Neural progenitor cell (in vitro differentiated cells): ENCODE measurements around the gene GCN1. TPM values are rescaled to one million over a fixed set of nuclear protein-coding genes. Genes with fewer than 3 reads are reported as not detected.
"Not testable (repeated sequence)": the region's sequence is repeated elsewhere in the genome, so short reads cannot be mapped to it uniquely, and the experiment has no call there.

Source experiments
- DNase-seq: peaks from one replicate; pipeline ENCODE4 v3.0.0-alpha.2; 2016; ENCODE audit warnings: low spot score
- H2AFZ ChIP-seq: fragments of 200-600 bp; sonication (generic); replicated peaks from 2 replicates; pipeline ENCODE4 v1.6.1; 2016; ENCODE audit warnings: antibody characterized with exemption
- H3F3A ChIP-seq: fragments of 200-600 bp; sonication (generic); 2 replicates; pipeline ENCODE4 v1.6.1; 2016; ENCODE audit warnings: antibody characterized with exemption, low read depth
- H3K27ac ChIP-seq: fragments of 200-600 bp; sonication (generic); 2 replicates; pipeline ENCODE4 v1.5.1; 2016; ENCODE audit warnings: mild to moderate bottlenecking
- H3K27me3 ChIP-seq: fragments of 200-600 bp; sonication (generic); 2 replicates; pipeline ENCODE4 v1.6.1; 2016; ENCODE audit warnings: mild to moderate bottlenecking, moderate library complexity
- H3K36me3 ChIP-seq: fragments of 200-600 bp; sonication (generic); 2 replicates; pipeline ENCODE4 v1.5.1; 2016
- H3K4me1 ChIP-seq: fragments of 200-600 bp; sonication (generic); 2 replicates; pipeline ENCODE4 v1.6.1; 2016; ENCODE audit warnings: mixed run types
- H3K4me2 ChIP-seq: fragments of 200-600 bp; sonication (generic); 2 replicates; pipeline ENCODE4 v1.6.1; 2016
- H3K4me3 ChIP-seq: fragments of 200-600 bp; sonication (generic); 2 replicates; pipeline ENCODE4 v1.5.1; 2016
- H3K79me2 ChIP-seq: fragments of 200-600 bp; sonication (generic); 2 replicates; pipeline ENCODE4 v1.6.1; 2016; ENCODE audit warnings: low read depth
- H3K9ac ChIP-seq: fragments of 200-600 bp; sonication (generic); 2 replicates; pipeline ENCODE4 v1.6.1; 2016
- H3K9me3 ChIP-seq: fragments of 200-600 bp; sonication (generic); 2 replicates; pipeline ENCODE4 v1.5.1; 2016; ENCODE audit warnings: low read depth
- H4K20me1 ChIP-seq: fragments of 200-600 bp; sonication (generic); 2 replicates; pipeline ENCODE4 v1.6.1; 2016; ENCODE audit warnings: low read depth
- H3K27ac Mint-ChIP-seq: 3 replicates; pipeline ENCODE4 v1.8.0; 2021; ENCODE audit warnings: mixed read lengths
- H3K27me3 Mint-ChIP-seq: 2 replicates; pipeline ENCODE4 v1.8.0; 2022; ENCODE audit warnings: low read depth, mild to moderate bottlenecking, inconsistent platforms, moderate library complexity, mixed read lengths; ENCODE audit not compliant: insufficient read depth
- H3K36me3 Mint-ChIP-seq: 3 replicates; pipeline ENCODE4 v1.8.0; 2021; ENCODE audit warnings: mixed read lengths
- H3K4me1 Mint-ChIP-seq: 3 replicates; pipeline ENCODE4 v1.8.0; 2021; ENCODE audit warnings: mixed read lengths
- H3K4me3 Mint-ChIP-seq: 3 replicates; pipeline ENCODE4 v1.8.0; 2021; ENCODE audit warnings: mild to moderate bottlenecking, moderate library complexity, mixed read lengths
- H3K9me3 Mint-ChIP-seq: 3 replicates; pipeline ENCODE4 v1.8.0; 2020; ENCODE audit warnings: mixed read lengths
- EZH2 ChIP-seq: fragments of 200-600 bp; sonication (generic); IDR thresholded peaks from 2 replicates; pipeline ENCODE4 v1.6.1; 2017; ENCODE audit warnings: antibody characterized with exemption, mild to moderate bottlenecking, moderate library complexity
- EZH2phosphoT487 ChIP-seq: fragments of 200-600 bp; sonication (generic); IDR thresholded peaks from 2 replicates; pipeline ENCODE4 v1.6.1; 2017; ENCODE audit warnings: antibody characterized with exemption
- total RNA-seq: library from RNA; depleted of rRNA; stranded (reverse); fragments of >200 nt; gene quantifications from 2 replicates; pipeline ENCODE4 v1.2.3, GENCODE V29; 2015; ENCODE audit warnings: low replicate concordance
- TF ChIP-seq, protein P1 (sequence below): fragments of 200-600 bp; sonication (generic); IDR thresholded peaks from 2 replicates; pipeline ENCODE4 v1.5.1; 2017; ENCODE audit warnings: antibody characterized with exemption, mild to moderate bottlenecking

GCN1 gene
- total RNA-seq, 1 donor from 2014 or later, result 60.9 TPM

DNA sequence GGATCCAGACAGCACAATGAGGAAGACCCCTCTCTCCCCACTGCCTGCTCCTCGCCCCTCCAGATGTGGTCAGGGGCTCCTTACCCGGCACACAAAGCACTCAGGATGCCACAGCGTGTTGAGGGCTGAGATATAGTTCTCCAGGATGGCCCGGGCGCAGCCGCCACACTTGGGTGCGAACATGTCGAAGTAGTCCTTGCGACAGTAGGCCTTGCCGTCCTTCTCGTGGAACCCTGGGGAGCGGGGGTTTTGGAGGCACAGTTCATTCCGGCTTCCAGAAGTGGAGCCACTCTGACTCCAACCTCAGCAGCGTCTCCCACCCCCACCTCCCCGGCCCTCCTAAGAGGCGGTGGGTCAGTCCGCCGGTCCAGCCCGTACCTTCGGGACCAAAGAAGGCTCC lies 19.2 kb upstream of the GCN1 start:
- Histone ChIP-seq H3K36me3 (no peaks in the 10 kb centered on the region), H3K79me2 (no peaks in the 10 kb centered on the region), H2AFZ (no peak overlapping the region), H3K4me1 (no peaks in the 10 kb centered on the region), H3K27me3 (no peaks in the 10 kb centered on the region), H3K9me3 (no peaks in the 10 kb centered on the region), H3K4me3 (no peak overlapping the region), H3K27ac (no peak overlapping the region), H3K9ac (no peak overlapping the region), H3K4me2 (no peak overlapping the region), H3F3A (no peaks in the 10 kb centered on the region), H4K20me1 (no peaks in the 10 kb centered on the region)
- DNase-seq, result no peak
- H3K4me3 Mint-ChIP-seq, result no peak overlapping the region
- no peaks in the 10 kb centered on the region for H3K9me3 Mint-ChIP-seq
- H3K27ac Mint-ChIP-seq, result no peak overlapping the region
- H3K27me3 Mint-ChIP-seq, result peaks cover 2% of the 10 kb centered on the region
- TF ChIP-seq EZH2, result no peak
- TF ChIP-seq, protein P1, sequence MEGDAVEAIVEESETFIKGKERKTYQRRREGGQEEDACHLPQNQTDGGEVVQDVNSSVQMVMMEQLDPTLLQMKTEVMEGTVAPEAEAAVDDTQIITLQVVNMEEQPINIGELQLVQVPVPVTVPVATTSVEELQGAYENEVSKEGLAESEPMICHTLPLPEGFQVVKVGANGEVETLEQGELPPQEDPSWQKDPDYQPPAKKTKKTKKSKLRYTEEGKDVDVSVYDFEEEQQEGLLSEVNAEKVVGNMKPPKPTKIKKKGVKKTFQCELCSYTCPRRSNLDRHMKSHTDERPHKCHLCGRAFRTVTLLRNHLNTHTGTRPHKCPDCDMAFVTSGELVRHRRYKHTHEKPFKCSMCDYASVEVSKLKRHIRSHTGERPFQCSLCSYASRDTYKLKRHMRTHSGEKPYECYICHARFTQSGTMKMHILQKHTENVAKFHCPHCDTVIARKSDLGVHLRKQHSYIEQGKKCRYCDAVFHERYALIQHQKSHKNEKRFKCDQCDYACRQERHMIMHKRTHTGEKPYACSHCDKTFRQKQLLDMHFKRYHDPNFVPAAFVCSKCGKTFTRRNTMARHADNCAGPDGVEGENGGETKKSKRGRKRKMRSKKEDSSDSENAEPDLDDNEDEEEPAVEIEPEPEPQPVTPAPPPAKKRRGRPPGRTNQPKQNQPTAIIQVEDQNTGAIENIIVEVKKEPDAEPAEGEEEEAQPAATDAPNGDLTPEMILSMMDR, result no peak
- no peak for TF ChIP-seq EZH2phosphoT487
- H3K36me3 Mint-ChIP-seq, result peaks cover 10% of the 10 kb centered on the region
- H3K4me1 Mint-ChIP-seq, result peaks cover 6% of the 10 kb centered on the region

GRCh38 chr12:120213182-120213581 lies 18.7 kb upstream of the GCN1 start:
- not testable (repeated sequence) for H3K4me3 ChIP-seq, H3K9ac ChIP-seq, H3K27me3 ChIP-seq, H3K9me3 ChIP-seq, H3K4me1 Mint-ChIP-seq, H3K27me3 Mint-ChIP-seq, H3K9me3 Mint-ChIP-seq, H3F3A ChIP-seq, H2AFZ ChIP-seq, H3K4me1 ChIP-seq, H3K4me3 Mint-ChIP-seq, H3K4me2 ChIP-seq, H3K27ac ChIP-seq, H4K20me1 ChIP-seq, DNase-seq, H3K27ac Mint-ChIP-seq, H3K36me3 ChIP-seq, H3K79me2 ChIP-seq
- H3K36me3 Mint-ChIP-seq, result peaks cover 10% of the 10 kb centered on the region

- TF ChIP-seq EZH2 (no peak), EZH2phosphoT487 (no peak)
- TF ChIP-seq, protein P1, result no peak
- peaks cover 15% of the 10 kb centered on the region for H3K36me3 Mint-ChIP-seq
These were observed 17.8 kb upstream of the GCN1 start for GRCh38 chr12:120212301-120212700.

DNA sequence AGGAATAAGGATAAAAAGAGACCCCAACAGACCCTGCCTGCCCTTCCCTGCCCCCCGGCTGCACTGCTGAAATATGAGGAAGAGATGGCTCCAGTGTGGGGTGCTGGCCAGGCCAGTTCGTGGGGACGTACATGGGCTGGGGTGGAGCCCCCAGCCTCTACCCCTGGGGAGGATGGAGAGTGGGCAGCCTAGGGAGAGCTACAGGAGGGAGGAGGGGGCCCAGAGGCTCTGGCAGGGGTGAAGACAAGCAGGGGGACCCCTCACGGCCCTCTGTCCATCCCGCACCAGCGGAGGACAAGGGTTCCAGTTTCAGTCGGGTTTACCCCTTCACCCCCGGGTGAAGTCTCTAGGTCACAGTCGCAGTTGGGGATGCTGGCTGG lies 17.4 kb upstream of the GCN1 start:
- no peaks in the 10 kb centered on the region for H3K27me3 ChIP-seq
- H3K27ac ChIP-seq, result no peak overlapping the region
- no peaks in the 10 kb centered on the region for H3K36me3 ChIP-seq
- H4K20me1 ChIP-seq, result no peaks in the 10 kb centered on the region
- TF ChIP-seq EZH2phosphoT487, result no peak
- TF ChIP-seq EZH2, result no peak
- TF ChIP-seq, protein P1, result no peak
- Mint-ChIP-seq H3K27ac (no peak overlapping the region), H3K36me3 (peaks cover 16% of the 10 kb centered on the region), H3K4me1 (peaks cover 6% of the 10 kb centered on the region), H3K27me3 (peaks cover 2% of the 10 kb centered on the region), H3K4me3 (no peak overlapping the region), H3K9me3 (no peaks in the 10 kb centered on the region)
- no peak overlapping the region for H3K9ac ChIP-seq
- no peak overlapping the region for H3K4me3 ChIP-seq
- no peaks in the 10 kb centered on the region for H3K79me2 ChIP-seq
- H3K4me1 ChIP-seq, result no peaks in the 10 kb centered on the region
- no peaks in the 10 kb centered on the region for H3K9me3 ChIP-seq
- no peak overlapping the region for H2AFZ ChIP-seq
- no peak for DNase-seq
- no peaks in the 10 kb centered on the region for H3F3A ChIP-seq
- H3K4me2 ChIP-seq, result no peak overlapping the region

More at GRCh38 chr12:120212301-120212700, 17.8 kb upstream of the GCN1 start:
- H3K9me3 ChIP-seq, result no peaks in the 10 kb centered on the region
- no peak for DNase-seq
- H3K4me3 ChIP-seq, result no peak overlapping the region
- no peak overlapping the region for H3K4me3 Mint-ChIP-seq
- no peaks in the 10 kb centered on the region for H3K36me3 ChIP-seq
- no peaks in the 10 kb centered on the region for H3F3A ChIP-seq
- peaks cover 2% of the 10 kb centered on the region for H3K27me3 Mint-ChIP-seq
- H3K27me3 ChIP-seq, result no peaks in the 10 kb centered on the region
- no peaks in the 10 kb centered on the region for H3K9me3 Mint-ChIP-seq
- H3K79me2 ChIP-seq, result no peaks in the 10 kb centered on the region
- no peak overlapping the region for H3K27ac ChIP-seq
- no peak overlapping the region for H2AFZ ChIP-seq
- H3K27ac Mint-ChIP-seq, result no peak overlapping the region
- no peaks in the 10 kb centered on the region for H3K4me1 ChIP-seq
- H3K4me2 ChIP-seq, result no peak overlapping the region
- no peaks in the 10 kb centered on the region for H4K20me1 ChIP-seq
- no peak overlapping the region for H3K9ac ChIP-seq
- H3K4me1 Mint-ChIP-seq, result peaks cover 6% of the 10 kb centered on the region
